GM23338 (cell line): ENCODE data around the gene PARP6. TPM values are rescaled to one million over a fixed set of nuclear protein-coding genes. Genes with fewer than 3 reads are reported as not detected.

Experiments
- ATAC-seq: fragments of 200-7000 bp; cut with Tn5 transposase; 3 replicates; pipeline ENCODE4 v1.9.1; 2020
- DNase-seq: peaks from one replicate; pipeline ENCODE4 v3.0.0-alpha.2; 2015; ENCODE audit warnings: low spot score
- H2AFZ ChIP-seq: fragments of 200-600 bp; sonication (generic); 2 replicates; pipeline ENCODE4 v1.8.0; 2016; ENCODE audit warnings: antibody characterized with exemption, mild to moderate bottlenecking, moderate library complexity
- H3F3A ChIP-seq: fragments of 200-600 bp; sonication (generic); replicated peaks from 2 replicates; pipeline ENCODE4 v1.8.0; 2017; ENCODE audit warnings: antibody characterized with exemption, mixed run types, low read depth
- H3K27ac ChIP-seq: fragments of 200-600 bp; sonication (generic); 2 replicates; pipeline ENCODE4 v1.6.1; 2016; ENCODE audit warnings: low read depth
- H3K27me3 ChIP-seq: fragments of 200-600 bp; sonication (generic); 2 replicates; pipeline ENCODE4 v1.8.0; 2016; ENCODE audit warnings: mild to moderate bottlenecking, mixed run types, moderate library complexity; ENCODE audit not compliant: insufficient read depth
- H3K36me3 ChIP-seq: fragments of 200-600 bp; sonication (generic); 2 replicates; pipeline ENCODE4 v1.8.0; 2016; ENCODE audit warnings: mild to moderate bottlenecking; ENCODE audit not compliant: insufficient read depth
- H3K4me1 ChIP-seq: fragments of 200-600 bp; sonication (generic); 2 replicates; pipeline ENCODE4 v1.8.0; 2016; ENCODE audit warnings: mild to moderate bottlenecking, moderate library complexity; ENCODE audit not compliant: insufficient read depth
- H3K4me2 ChIP-seq: fragments of 200-600 bp; sonication (generic); 2 replicates; pipeline ENCODE4 v1.7.1; 2017; ENCODE audit warnings: mixed run types
- H3K4me3 ChIP-seq: fragments of 200-600 bp; sonication (generic); 2 replicates; pipeline ENCODE4 v1.6.1; 2016; ENCODE audit warnings: mixed run types
- H3K79me2 ChIP-seq: fragments of 200-600 bp; sonication (generic); replicated peaks from 2 replicates; pipeline ENCODE4 v1.8.0; 2017; ENCODE audit warnings: mild to moderate bottlenecking; ENCODE audit not compliant: insufficient read depth
- H3K9me2 ChIP-seq: fragments of 200-600 bp; sonication (generic); 2 replicates; pipeline ENCODE4 v1.8.0; 2017; ENCODE audit not compliant: insufficient read depth
- H4K20me1 ChIP-seq: fragments of 200-600 bp; sonication (generic); replicated peaks from 2 replicates; pipeline ENCODE4 v1.8.0; 2017; ENCODE audit warnings: mild to moderate bottlenecking; ENCODE audit not compliant: insufficient read depth
- H3K27ac Mint-ChIP-seq: 2 replicates; pipeline ENCODE4 v1.8.0; 2020; ENCODE audit warnings: inconsistent platforms, mild to moderate bottlenecking, moderate library complexity, mixed read lengths
- H3K27me3 Mint-ChIP-seq: 3 replicates; pipeline ENCODE4 v1.8.0; 2022; ENCODE audit warnings: low read depth, mild to moderate bottlenecking, moderate library complexity, mixed read lengths, inconsistent platforms; ENCODE audit not compliant: insufficient read depth, poor library complexity
- H3K36me3 Mint-ChIP-seq: 3 replicates; pipeline ENCODE4 v1.8.0; 2021; ENCODE audit warnings: low read depth, mild to moderate bottlenecking, inconsistent platforms, moderate library complexity, mixed read lengths
- H3K4me1 Mint-ChIP-seq: 3 replicates; pipeline ENCODE4 v1.8.0; 2020; ENCODE audit warnings: mild to moderate bottlenecking, inconsistent platforms, mixed read lengths
- H3K4me3 Mint-ChIP-seq: 3 replicates; pipeline ENCODE4 v1.8.0; 2021; ENCODE audit warnings: moderate library complexity, mild to moderate bottlenecking, inconsistent platforms, mixed read lengths
- H3K9me3 Mint-ChIP-seq: 3 replicates; pipeline ENCODE4 v1.8.0; 2020; ENCODE audit warnings: moderate library complexity, mild to moderate bottlenecking, inconsistent platforms, mixed read lengths
- CTCF ChIP-seq, 2 experiments: fragments of 200-600 bp in 1 of 2; sonication (generic) in 1 of 2; conservative IDR thresholded peaks; 2 replicates each; pipeline versions ENCODE4 v1.5.1 to v1.6.1; 2016 to 2017; ENCODE audit warnings: antibody characterized with exemption in 2 of 2, low read depth in 2 of 2, mild to moderate bottlenecking in 2 of 2, moderate library complexity in 1 of 2
- POLR2AphosphoS5 ChIP-seq: IDR thresholded peaks from 2 replicates; pipeline ENCODE4 v1.6.1; 2016; ENCODE audit warnings: antibody characterized with exemption, low read depth
- polyA plus RNA-seq: library from polyadenylated mRNA; unstranded; fragments of >200 nt; fragmentation: Nextera tagmentation; extraction: Ambion mirVana; gene quantifications from 2 replicates; pipeline ENCODE4 v1.2.1, GENCODE V29; 2016
- total RNA-seq: library from RNA; depleted of rRNA; stranded (reverse); fragments of >200 nt; shearing (Covaris generic); gene quantifications from 2 replicates; pipeline ENCODE4 v1.2.3, GENCODE V29; 2014
- TF ChIP-seq, protein P1 (sequence below): fragments of 250-450 bp; sonication (Bioruptor Pico); IDR thresholded peaks from 2 replicates; pipeline ENCODE4 v1.5.0; 2020; ENCODE audit warnings: mild to moderate bottlenecking, moderate library complexity
- TF ChIP-seq, protein P2 (sequence below): IDR thresholded peaks from 2 replicates; pipeline ENCODE4 v1.6.1; 2016; ENCODE audit warnings: antibody characterized with exemption
- TF ChIP-seq, protein P3 (sequence below): IDR thresholded peaks from one replicate; pipeline ENCODE4 v1.6.1; 2018; ENCODE audit warnings: antibody characterized with exemption; ENCODE audit not compliant: unreplicated experiment

PARP6 gene
- total and polyA plus RNA-seq, 2 experiments from 2014 or later: 27.6 to 28.1 TPM

- TF ChIP-seq, protein P1, sequence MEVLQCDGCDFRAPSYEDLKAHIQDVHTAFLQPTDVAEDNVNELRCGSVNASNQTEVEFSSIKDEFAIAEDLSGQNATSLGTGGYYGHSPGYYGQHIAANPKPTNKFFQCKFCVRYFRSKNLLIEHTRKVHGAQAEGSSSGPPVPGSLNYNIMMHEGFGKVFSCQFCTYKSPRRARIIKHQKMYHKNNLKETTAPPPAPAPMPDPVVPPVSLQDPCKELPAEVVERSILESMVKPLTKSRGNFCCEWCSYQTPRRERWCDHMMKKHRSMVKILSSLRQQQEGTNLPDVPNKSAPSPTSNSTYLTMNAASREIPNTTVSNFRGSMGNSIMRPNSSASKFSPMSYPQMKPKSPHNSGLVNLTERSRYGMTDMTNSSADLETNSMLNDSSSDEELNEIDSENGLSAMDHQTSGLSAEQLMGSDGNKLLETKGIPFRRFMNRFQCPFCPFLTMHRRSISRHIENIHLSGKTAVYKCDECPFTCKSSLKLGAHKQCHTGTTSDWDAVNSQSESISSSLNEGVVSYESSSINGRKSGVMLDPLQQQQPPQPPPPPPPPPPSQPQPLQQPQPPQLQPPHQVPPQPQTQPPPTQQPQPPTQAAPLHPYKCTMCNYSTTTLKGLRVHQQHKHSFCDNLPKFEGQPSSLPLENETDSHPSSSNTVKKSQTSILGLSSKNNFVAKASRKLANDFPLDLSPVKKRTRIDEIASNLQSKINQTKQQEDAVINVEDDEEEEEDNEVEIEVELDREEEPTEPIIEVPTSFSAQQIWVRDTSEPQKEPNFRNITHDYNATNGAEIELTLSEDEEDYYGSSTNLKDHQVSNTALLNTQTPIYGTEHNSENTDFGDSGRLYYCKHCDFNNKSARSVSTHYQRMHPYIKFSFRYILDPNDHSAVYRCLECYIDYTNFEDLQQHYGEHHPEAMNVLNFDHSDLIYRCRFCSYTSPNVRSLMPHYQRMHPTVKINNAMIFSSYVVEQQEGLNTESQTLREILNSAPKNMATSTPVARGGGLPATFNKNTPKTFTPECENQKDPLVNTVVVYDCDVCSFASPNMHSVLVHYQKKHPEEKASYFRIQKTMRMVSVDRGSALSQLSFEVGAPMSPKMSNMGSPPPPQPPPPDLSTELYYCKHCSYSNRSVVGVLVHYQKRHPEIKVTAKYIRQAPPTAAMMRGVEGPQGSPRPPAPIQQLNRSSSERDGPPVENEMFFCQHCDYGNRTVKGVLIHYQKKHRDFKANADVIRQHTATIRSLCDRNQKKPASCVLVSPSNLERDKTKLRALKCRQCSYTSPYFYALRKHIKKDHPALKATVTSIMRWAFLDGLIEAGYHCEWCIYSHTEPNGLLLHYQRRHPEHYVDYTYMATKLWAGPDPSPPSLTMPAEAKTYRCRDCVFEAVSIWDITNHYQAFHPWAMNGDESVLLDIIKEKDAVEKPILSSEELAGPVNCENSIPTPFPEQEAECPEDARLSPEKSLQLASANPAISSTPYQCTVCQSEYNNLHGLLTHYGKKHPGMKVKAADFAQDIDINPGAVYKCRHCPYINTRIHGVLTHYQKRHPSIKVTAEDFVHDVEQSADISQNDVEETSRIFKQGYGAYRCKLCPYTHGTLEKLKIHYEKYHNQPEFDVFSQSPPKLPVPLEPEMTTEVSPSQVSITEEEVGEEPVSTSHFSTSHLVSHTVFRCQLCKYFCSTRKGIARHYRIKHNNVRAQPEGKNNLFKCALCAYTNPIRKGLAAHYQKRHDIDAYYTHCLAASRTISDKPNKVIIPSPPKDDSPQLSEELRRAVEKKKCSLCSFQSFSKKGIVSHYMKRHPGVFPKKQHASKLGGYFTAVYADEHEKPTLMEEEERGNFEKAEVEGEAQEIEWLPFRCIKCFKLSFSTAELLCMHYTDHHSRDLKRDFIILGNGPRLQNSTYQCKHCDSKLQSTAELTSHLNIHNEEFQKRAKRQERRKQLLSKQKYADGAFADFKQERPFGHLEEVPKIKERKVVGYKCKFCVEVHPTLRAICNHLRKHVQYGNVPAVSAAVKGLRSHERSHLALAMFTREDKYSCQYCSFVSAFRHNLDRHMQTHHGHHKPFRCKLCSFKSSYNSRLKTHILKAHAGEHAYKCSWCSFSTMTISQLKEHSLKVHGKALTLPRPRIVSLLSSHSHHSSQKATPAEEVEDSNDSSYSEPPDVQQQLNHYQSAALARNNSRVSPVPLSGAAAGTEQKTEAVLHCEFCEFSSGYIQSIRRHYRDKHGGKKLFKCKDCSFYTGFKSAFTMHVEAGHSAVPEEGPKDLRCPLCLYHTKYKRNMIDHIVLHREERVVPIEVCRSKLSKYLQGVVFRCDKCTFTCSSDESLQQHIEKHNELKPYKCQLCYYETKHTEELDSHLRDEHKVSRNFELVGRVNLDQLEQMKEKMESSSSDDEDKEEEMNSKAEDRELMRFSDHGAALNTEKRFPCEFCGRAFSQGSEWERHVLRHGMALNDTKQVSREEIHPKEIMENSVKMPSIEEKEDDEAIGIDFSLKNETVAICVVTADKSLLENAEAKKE (CRISPR knock-in tag): no peak
- TF ChIP-seq, protein P2, sequence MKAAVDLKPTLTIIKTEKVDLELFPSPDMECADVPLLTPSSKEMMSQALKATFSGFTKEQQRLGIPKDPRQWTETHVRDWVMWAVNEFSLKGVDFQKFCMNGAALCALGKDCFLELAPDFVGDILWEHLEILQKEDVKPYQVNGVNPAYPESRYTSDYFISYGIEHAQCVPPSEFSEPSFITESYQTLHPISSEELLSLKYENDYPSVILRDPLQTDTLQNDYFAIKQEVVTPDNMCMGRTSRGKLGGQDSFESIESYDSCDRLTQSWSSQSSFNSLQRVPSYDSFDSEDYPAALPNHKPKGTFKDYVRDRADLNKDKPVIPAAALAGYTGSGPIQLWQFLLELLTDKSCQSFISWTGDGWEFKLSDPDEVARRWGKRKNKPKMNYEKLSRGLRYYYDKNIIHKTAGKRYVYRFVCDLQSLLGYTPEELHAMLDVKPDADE: no peak
- TF ChIP-seq POLR2AphosphoS5: no peak
- TF ChIP-seq CTCF (conservative IDR thresholded peaks at IDR 0.05; ENCODE audit: low read depth in 2 of 2): no peak
Measured at GRCh38 chr15:72216079-72216478, 56.3 kb downstream of the PARP6 start (continued).

GRCh38 chr15:72207558-72208085, 64.7 kb downstream of the PARP6 start:
- TF ChIP-seq, protein P3, sequence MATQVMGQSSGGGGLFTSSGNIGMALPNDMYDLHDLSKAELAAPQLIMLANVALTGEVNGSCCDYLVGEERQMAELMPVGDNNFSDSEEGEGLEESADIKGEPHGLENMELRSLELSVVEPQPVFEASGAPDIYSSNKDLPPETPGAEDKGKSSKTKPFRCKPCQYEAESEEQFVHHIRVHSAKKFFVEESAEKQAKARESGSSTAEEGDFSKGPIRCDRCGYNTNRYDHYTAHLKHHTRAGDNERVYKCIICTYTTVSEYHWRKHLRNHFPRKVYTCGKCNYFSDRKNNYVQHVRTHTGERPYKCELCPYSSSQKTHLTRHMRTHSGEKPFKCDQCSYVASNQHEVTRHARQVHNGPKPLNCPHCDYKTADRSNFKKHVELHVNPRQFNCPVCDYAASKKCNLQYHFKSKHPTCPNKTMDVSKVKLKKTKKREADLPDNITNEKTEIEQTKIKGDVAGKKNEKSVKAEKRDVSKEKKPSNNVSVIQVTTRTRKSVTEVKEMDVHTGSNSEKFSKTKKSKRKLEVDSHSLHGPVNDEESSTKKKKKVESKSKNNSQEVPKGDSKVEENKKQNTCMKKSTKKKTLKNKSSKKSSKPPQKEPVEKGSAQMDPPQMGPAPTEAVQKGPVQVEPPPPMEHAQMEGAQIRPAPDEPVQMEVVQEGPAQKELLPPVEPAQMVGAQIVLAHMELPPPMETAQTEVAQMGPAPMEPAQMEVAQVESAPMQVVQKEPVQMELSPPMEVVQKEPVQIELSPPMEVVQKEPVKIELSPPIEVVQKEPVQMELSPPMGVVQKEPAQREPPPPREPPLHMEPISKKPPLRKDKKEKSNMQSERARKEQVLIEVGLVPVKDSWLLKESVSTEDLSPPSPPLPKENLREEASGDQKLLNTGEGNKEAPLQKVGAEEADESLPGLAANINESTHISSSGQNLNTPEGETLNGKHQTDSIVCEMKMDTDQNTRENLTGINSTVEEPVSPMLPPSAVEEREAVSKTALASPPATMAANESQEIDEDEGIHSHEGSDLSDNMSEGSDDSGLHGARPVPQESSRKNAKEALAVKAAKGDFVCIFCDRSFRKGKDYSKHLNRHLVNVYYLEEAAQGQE: no peak
- Mint-ChIP-seq H3K27ac (no peak overlapping the region), H3K36me3 (peaks cover 98% of the 10 kb centered on the region), H3K4me3 (no peak overlapping the region), H3K4me1 (no peaks in the 10 kb centered on the region), H3K9me3 (no peaks in the 10 kb centered on the region), H3K27me3 (peaks cover 13% of the 10 kb centered on the region)
- H3K4me1 ChIP-seq: no peaks in the 10 kb centered on the region
- H3K79me2 ChIP-seq: peaks cover 9% of the 10 kb centered on the region
- H3K4me2 ChIP-seq: no peak overlapping the region
- no peak overlapping the region for H2AFZ ChIP-seq
- no peak for ATAC-seq
- H4K20me1 ChIP-seq: peaks cover 52% of the 10 kb centered on the region
- H3K9me2 ChIP-seq: no peaks in the 10 kb centered on the region
- peaks cover 55% of the 10 kb centered on the region for H3F3A ChIP-seq
- peaks cover 95% of the 10 kb centered on the region for H3K36me3 ChIP-seq
- H3K27me3 ChIP-seq: no peaks in the 10 kb centered on the region
- no peak overlapping the region for H3K27ac ChIP-seq
- H3K4me3 ChIP-seq: no peak overlapping the region
- DNase-seq: no peak
